ENCODE data around the gene RIMS3. TPM values are rescaled to one million over a fixed set of nuclear protein-coding genes. Genes with fewer than 3 reads are reported as not detected.

Gene RIMS3
- total RNA-seq, 2 donors from 2014 or later: 1.7 to 2.1 TPM

GRCh38 chr1:40658751-40659648 is 6.5 kb downstream of the RIMS3 start:
- H3K27me3 Mint-ChIP-seq: peaks cover 8% of the 10 kb centered on the region
- no peak overlapping the region for H3K4me3 Mint-ChIP-seq
- H3K27ac Mint-ChIP-seq: no peak overlapping the region
- no peak for ATAC-seq
- peaks cover 4% of the 10 kb centered on the region for H3K36me3 Mint-ChIP-seq (ENCODE audit: low read depth)
- no peak for DNase-seq
- no peaks in the 10 kb centered on the region for H3K9me3 ChIP-seq (ENCODE audit: control insufficient read depth, low read length, poor library complexity, severe bottlenecking)
- peaks cover 14% of the 10 kb centered on the region for H3K4me1 Mint-ChIP-seq

- Mint-ChIP-seq H3K4me1 (peaks cover 7% of the 10 kb centered on the region), H3K27ac (no peak overlapping the region), H3K4me3 (no peak overlapping the region), H3K36me3 (ENCODE audit: low read depth) (peaks cover 4% of the 10 kb centered on the region), H3K27me3 (peaks cover 8% of the 10 kb centered on the region)
- DNase-seq: no peak
- ATAC-seq: no peak
- H3K9me3 ChIP-seq (ENCODE audit: control insufficient read depth, low read length, poor library complexity, severe bottlenecking): no peaks in the 10 kb centered on the region
Measured at GRCh38 chr1:40657046-40657445, 8.4 kb downstream of the RIMS3 start.

GRCh38 chr1:40653851-40654537 is 11.5 kb downstream of the RIMS3 start:
- H3K36me3 Mint-ChIP-seq (ENCODE audit: low read depth): peaks cover 4% of the 10 kb centered on the region
- no peak for DNase-seq
- H3K9me3 ChIP-seq (ENCODE audit: control insufficient read depth, low read length, poor library complexity, severe bottlenecking): no peaks in the 10 kb centered on the region
- ATAC-seq: no peak
- H3K4me3 Mint-ChIP-seq: no peak overlapping the region
- peaks cover 13% of the 10 kb centered on the region for H3K27me3 Mint-ChIP-seq
- H3K27ac Mint-ChIP-seq: no peak overlapping the region
- H3K4me1 Mint-ChIP-seq: peaks cover 11% of the 10 kb centered on the region

GRCh38 chr1:40652979-40653378 is 12.5 kb downstream of the RIMS3 start:
- H3K27me3 Mint-ChIP-seq: peaks cover 21% of the 10 kb centered on the region
- DNase-seq (no peak), ATAC-seq (no peak)
- no peak overlapping the region for H3K4me3 Mint-ChIP-seq
- no peak overlapping the region for H3K27ac Mint-ChIP-seq
- H3K36me3 Mint-ChIP-seq (ENCODE audit: low read depth): peaks cover 7% of the 10 kb centered on the region
- peaks cover 11% of the 10 kb centered on the region for H3K4me1 Mint-ChIP-seq
- H3K9me3 ChIP-seq (ENCODE audit: control insufficient read depth, low read length, poor library complexity, severe bottlenecking): no peaks in the 10 kb centered on the region

GRCh38 chr1:40652468-40652867 is 13.0 kb downstream of the RIMS3 start:
- H3K27ac Mint-ChIP-seq: no peak overlapping the region
- peaks cover 11% of the 10 kb centered on the region for H3K4me1 Mint-ChIP-seq
- no peak overlapping the region for H3K4me3 Mint-ChIP-seq
- ATAC-seq (no peak), DNase-seq (no peak)
- peaks cover 7% of the 10 kb centered on the region for H3K36me3 Mint-ChIP-seq (ENCODE audit: low read depth)
- peaks cover 26% of the 10 kb centered on the region for H3K27me3 Mint-ChIP-seq
- no peaks in the 10 kb centered on the region for H3K9me3 ChIP-seq (ENCODE audit: control insufficient read depth, low read length, poor library complexity, severe bottlenecking)

GRCh38 chr1:40651138-40651857 is 14.2 kb downstream of the RIMS3 start:
- H3K36me3 Mint-ChIP-seq (ENCODE audit: low read depth): peaks cover 7% of the 10 kb centered on the region
- ATAC-seq (no peak), DNase-seq (no peak)
- H3K9me3 ChIP-seq (ENCODE audit: control insufficient read depth, low read length, poor library complexity, severe bottlenecking): no peaks in the 10 kb centered on the region
- H3K4me3 Mint-ChIP-seq: no peak overlapping the region
- no peak overlapping the region for H3K27ac Mint-ChIP-seq
- peaks cover 28% of the 10 kb centered on the region for H3K27me3 Mint-ChIP-seq
- peaks cover 11% of the 10 kb centered on the region for H3K4me1 Mint-ChIP-seq

- Mint-ChIP-seq H3K4me3 (no peak overlapping the region), H3K36me3 (ENCODE audit: low read depth) (peaks cover 7% of the 10 kb centered on the region)
- no peak for ATAC-seq
Measured at GRCh38 chr1:40650075-40650474, 15.4 kb downstream of the RIMS3 start.

GRCh38 chr1:40649592-40649930 is 15.9 kb downstream of the RIMS3 start:
- peaks cover 6% of the 10 kb centered on the region for H3K36me3 Mint-ChIP-seq (ENCODE audit: low read depth)
- H3K27me3 Mint-ChIP-seq: peaks cover 23% of the 10 kb centered on the region
- DNase-seq (no peak), ATAC-seq (no peak)
- H3K4me3 Mint-ChIP-seq: no peak overlapping the region
- H3K27ac Mint-ChIP-seq: no peak overlapping the region
- peaks cover 9% of the 10 kb centered on the region for H3K4me1 Mint-ChIP-seq
- H3K9me3 ChIP-seq (ENCODE audit: control insufficient read depth, low read length, poor library complexity, severe bottlenecking): no peaks in the 10 kb centered on the region

More at GRCh38 chr1:40650075-40650474, 15.4 kb downstream of the RIMS3 start:
- Mint-ChIP-seq H3K27ac (no peak overlapping the region), H3K27me3 (peaks cover 28% of the 10 kb centered on the region), H3K4me1 (peaks cover 11% of the 10 kb centered on the region)
- no peaks in the 10 kb centered on the region for H3K9me3 ChIP-seq (ENCODE audit: control insufficient read depth, low read length, poor library complexity, severe bottlenecking)
- DNase-seq: no peak

GRCh38 chr1:40648928-40649591 is 16.4 kb downstream of the RIMS3 start:
- Mint-ChIP-seq H3K27me3 (peaks cover 20% of the 10 kb centered on the region), H3K36me3 (ENCODE audit: low read depth) (peaks cover 2% of the 10 kb centered on the region), H3K4me3 (no peak overlapping the region), H3K4me1 (peaks cover 5% of the 10 kb centered on the region), H3K27ac (no peak overlapping the region)
- DNase-seq: no peak
- no peaks in the 10 kb centered on the region for H3K9me3 ChIP-seq (ENCODE audit: control insufficient read depth, low read length, poor library complexity, severe bottlenecking)
- no peak for ATAC-seq

GRCh38 chr1:40648200-40648599 is 17.3 kb downstream of the RIMS3 start:
- Mint-ChIP-seq H3K36me3 (ENCODE audit: low read depth) (peaks cover 2% of the 10 kb centered on the region), H3K4me1 (peaks cover 5% of the 10 kb centered on the region), H3K27ac (no peak overlapping the region), H3K27me3 (peaks cover 20% of the 10 kb centered on the region), H3K4me3 (no peak overlapping the region)
- ATAC-seq: no peak
- no peaks in the 10 kb centered on the region for H3K9me3 ChIP-seq (ENCODE audit: control insufficient read depth, low read length, poor library complexity, severe bottlenecking)
- DNase-seq: no peak

- Mint-ChIP-seq H3K27me3 (peaks cover 20% of the 10 kb centered on the region), H3K27ac (no peak overlapping the region)
Measured at GRCh38 chr1:40646315-40646714, 19.2 kb downstream of the RIMS3 start.

GRCh38 chr1:40645118-40645680 is 20.3 kb downstream of the RIMS3 start:
- peaks cover 8% of the 10 kb centered on the region for H3K4me1 Mint-ChIP-seq
- DNase-seq (no peak), ATAC-seq (no peak)
- peaks cover 2% of the 10 kb centered on the region for H3K36me3 Mint-ChIP-seq (ENCODE audit: low read depth)
- H3K27ac Mint-ChIP-seq: no peak overlapping the region
- peaks cover 20% of the 10 kb centered on the region for H3K27me3 Mint-ChIP-seq
- H3K4me3 Mint-ChIP-seq: no peak overlapping the region
- H3K9me3 ChIP-seq (ENCODE audit: control insufficient read depth, low read length, poor library complexity, severe bottlenecking): no peaks in the 10 kb centered on the region

More at GRCh38 chr1:40646315-40646714, 19.2 kb downstream of the RIMS3 start:
- Mint-ChIP-seq H3K4me3 (no peak overlapping the region), H3K36me3 (ENCODE audit: low read depth) (peaks cover 2% of the 10 kb centered on the region), H3K4me1 (peaks cover 5% of the 10 kb centered on the region)
- DNase-seq (no peak), ATAC-seq (no peak)
- H3K9me3 ChIP-seq (ENCODE audit: control insufficient read depth, low read length, poor library complexity, severe bottlenecking): no peaks in the 10 kb centered on the region

All from T-helper 17 cell (primary cell).